Smooth muscle cell (in vitro differentiated cells): ENCODE measurements around the gene LONP1. TPM values are rescaled to one million over a fixed set of nuclear protein-coding genes. Genes with fewer than 3 reads are reported as not detected.

ENCODE experiments used
- DNase-seq: peaks from one replicate; lab custom pipeline; 2025; ENCODE audit not compliant: unreplicated experiment; lab: John Stamatoyannopoulos, UW
- H2AFZ ChIP-seq: fragments of 200-600 bp; sonication (generic); 2 replicates; pipeline ENCODE4 v1.6.0; 2016; ENCODE audit warnings: antibody characterized with exemption, low read depth, mild to moderate bottlenecking
- H3F3A ChIP-seq: fragments of 200-600 bp; sonication (generic); 2 replicates; pipeline ENCODE4 v1.6.0; 2017; ENCODE audit warnings: antibody characterized with exemption, low read depth
- H3K27ac ChIP-seq: fragments of 200-600 bp; sonication (generic); 2 replicates; pipeline ENCODE4 v1.5.1; 2016; ENCODE audit warnings: low read depth, mild to moderate bottlenecking
- H3K27me3 ChIP-seq: fragments of 200-600 bp; sonication (generic); 2 replicates; pipeline ENCODE4 v1.6.1; 2016; ENCODE audit warnings: low read depth, mild to moderate bottlenecking
- H3K36me3 ChIP-seq: fragments of 200-600 bp; sonication (generic); 2 replicates; pipeline ENCODE4 v1.5.1; 2016; ENCODE audit warnings: low read depth
- H3K4me1 ChIP-seq: fragments of 200-600 bp; sonication (generic); 2 replicates; pipeline ENCODE4 v1.5.1; 2016; ENCODE audit warnings: low read depth
- H3K4me2 ChIP-seq: fragments of 200-600 bp; sonication (generic); 2 replicates; pipeline ENCODE4 v1.6.0; 2016; ENCODE audit warnings: mild to moderate bottlenecking
- H3K4me3 ChIP-seq: fragments of 200-600 bp; sonication (generic); 2 replicates; pipeline ENCODE4 v1.5.1; 2016; ENCODE audit warnings: mild to moderate bottlenecking
- H3K79me2 ChIP-seq: fragments of 200-600 bp; sonication (generic); 2 replicates; pipeline ENCODE4 v1.6.0; 2016; ENCODE audit warnings: low read depth, mild to moderate bottlenecking
- H3K9ac ChIP-seq: fragments of 200-600 bp; sonication (generic); 2 replicates; pipeline ENCODE4 v1.6.0; 2016; ENCODE audit warnings: low read depth
- H3K9me3 ChIP-seq: fragments of 200-600 bp; sonication (generic); replicated peaks from 2 replicates; pipeline ENCODE4 v1.5.1; 2016; ENCODE audit warnings: low read depth
- H4K20me1 ChIP-seq: fragments of 200-600 bp; sonication (generic); 2 replicates; pipeline ENCODE4 v1.6.0; 2016; ENCODE audit warnings: low read depth
- WGBS: methylation state at CpG from one replicate; pipeline ENCODE4 v1.1.7; 2016; ENCODE audit warnings: low lambda C conversion rate; 5-methylcytosine and 5-hydroxymethylcytosine counted together
- polyA plus RNA-seq: library from polyadenylated mRNA; unstranded; fragments of >200 nt; fragmentation: Nextera tagmentation; extraction: Ambion mirVana; gene quantifications from 2 replicates; pipeline ENCODE4 v1.2.1, GENCODE V29; 2016
- total RNA-seq: library from RNA; depleted of rRNA; stranded (reverse); fragments of >200 nt; gene quantifications from 2 replicates; pipeline ENCODE4 v1.2.3, GENCODE V29; 2014
- TF ChIP-seq, protein P1 (sequence below): fragments of 200-600 bp; sonication (generic); IDR thresholded peaks from 2 replicates; pipeline ENCODE4 v1.5.1; 2017; ENCODE audit warnings: borderline replicate concordance, mild to moderate bottlenecking, antibody characterized with exemption; ENCODE audit not compliant: insufficient read depth, poor library complexity, severe bottlenecking

Gene LONP1
- total and polyA plus RNA-seq, 2 experiments from 2014 or later, result 31.6 to 67.7 TPM

DNA sequence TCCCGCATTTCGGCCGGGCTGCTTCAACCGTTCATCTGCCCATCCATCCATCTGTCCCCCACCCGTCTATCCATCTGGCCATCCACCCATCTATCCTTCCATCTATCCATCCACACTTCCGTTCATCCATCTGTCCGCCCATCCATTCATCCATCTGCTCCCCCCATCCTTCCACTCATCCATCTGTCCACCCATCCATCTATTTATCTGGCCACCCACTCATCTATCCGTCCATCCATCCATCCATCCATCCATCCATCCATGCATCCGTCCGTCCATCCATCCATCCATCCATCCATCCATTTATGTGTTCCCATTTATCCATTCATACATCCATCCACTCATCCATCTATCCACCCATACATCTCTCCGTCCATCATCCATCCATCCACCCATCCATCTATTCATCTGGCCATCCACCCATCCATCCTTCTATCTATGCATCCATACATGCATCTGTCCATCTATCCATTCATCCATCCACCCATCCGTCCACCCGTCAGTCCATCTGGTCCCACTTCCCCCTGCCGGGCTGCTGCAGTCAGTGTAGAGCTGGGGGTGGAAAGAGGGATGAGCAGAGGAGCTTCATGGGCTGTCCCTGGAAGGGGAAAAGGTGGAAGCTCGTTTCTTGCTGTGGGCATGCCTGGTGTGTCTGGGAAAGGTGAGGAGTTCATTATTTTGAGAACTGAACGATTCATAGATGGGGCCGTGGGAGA lies 38.4 kb downstream of the LONP1 start:
- Histone ChIP-seq H3K4me3 (peak overlapping the region; percentile 80), H3K4me2 (peak overlapping the region; percentile 97)
- TF ChIP-seq, protein P1, sequence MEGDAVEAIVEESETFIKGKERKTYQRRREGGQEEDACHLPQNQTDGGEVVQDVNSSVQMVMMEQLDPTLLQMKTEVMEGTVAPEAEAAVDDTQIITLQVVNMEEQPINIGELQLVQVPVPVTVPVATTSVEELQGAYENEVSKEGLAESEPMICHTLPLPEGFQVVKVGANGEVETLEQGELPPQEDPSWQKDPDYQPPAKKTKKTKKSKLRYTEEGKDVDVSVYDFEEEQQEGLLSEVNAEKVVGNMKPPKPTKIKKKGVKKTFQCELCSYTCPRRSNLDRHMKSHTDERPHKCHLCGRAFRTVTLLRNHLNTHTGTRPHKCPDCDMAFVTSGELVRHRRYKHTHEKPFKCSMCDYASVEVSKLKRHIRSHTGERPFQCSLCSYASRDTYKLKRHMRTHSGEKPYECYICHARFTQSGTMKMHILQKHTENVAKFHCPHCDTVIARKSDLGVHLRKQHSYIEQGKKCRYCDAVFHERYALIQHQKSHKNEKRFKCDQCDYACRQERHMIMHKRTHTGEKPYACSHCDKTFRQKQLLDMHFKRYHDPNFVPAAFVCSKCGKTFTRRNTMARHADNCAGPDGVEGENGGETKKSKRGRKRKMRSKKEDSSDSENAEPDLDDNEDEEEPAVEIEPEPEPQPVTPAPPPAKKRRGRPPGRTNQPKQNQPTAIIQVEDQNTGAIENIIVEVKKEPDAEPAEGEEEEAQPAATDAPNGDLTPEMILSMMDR, result no peak

DNA sequence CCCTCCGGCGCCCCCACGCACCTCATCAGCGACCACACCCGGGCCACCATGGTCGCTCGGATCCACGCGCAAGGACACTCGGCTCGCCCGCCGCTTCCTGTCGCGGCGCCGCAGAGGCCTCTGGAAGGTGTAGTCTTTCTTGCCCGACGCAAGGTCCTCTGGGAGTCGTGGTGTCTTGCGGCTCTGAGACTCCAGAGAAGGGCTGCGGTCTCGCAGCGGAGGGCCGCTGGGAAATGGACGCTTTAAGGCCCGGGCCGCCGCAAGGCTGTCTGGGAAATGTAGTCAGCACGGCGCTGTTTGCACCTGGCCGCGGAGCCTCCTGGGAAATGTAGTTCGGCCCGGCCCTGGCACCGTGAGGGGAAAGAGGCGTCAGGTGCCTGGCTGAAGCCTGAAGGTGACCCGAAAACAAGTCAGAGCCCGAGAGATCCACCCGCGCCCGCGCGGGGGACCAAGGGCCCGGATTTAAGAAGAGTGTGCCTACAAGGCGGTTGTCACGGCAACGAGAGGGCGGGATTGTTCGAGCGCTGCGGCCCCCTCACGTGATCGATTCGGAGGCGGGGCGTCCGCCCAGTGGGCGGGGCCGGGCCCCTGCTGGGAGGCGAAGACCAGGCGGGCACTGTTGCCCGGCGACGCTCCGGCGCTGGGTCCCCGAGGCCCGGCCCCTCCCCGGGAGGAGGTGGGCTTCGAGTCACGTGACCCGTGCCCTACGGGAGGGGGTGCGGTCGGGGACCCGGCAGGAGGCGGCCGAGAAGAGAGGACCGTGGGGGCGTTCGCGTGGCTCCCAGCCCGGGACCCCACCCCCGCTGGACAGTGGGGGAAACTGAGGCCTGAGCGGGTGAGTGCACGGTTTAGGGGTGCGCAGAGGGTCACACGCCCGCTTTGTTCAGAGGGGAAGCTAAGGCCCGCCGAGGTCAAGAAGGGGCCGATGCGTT lies 39.2 kb downstream of the LONP1 start, which contains the start of the genes HSD11B1L and MICOS13:
TSS of gene HSD11B1L (plus strand) at position 591 of the 932 bp plus-strand sequence. CDS start 3,806 bp downstream, outside the sequence.
TSS of gene MICOS13 (minus strand) at position 80 of the 932 bp plus-strand sequence. CDS start at position 50, 30 bp downstream.
- no peaks in the 10 kb centered on the region for H3K27me3 ChIP-seq
- peak within 1 kb of the TSS; percentile 97 for H3K4me2 ChIP-seq
- peaks cover 2% of the 10 kb centered on the region for H3F3A ChIP-seq
- H4K20me1 ChIP-seq, result no peaks in the 10 kb centered on the region
- DNase-seq, result peak; percentile 100
- TF ChIP-seq, protein P1, result no peak
- H3K9me3 ChIP-seq, result no peaks in the 10 kb centered on the region
- WGBS, result under 1% methylated on average over 62 of the region's 94 CpGs
- H3K4me3 ChIP-seq, result peak within 1 kb of the TSS; percentile 80
- H3K36me3 ChIP-seq, result no peaks in the 10 kb centered on the region
- H3K9ac ChIP-seq, result peak within 1 kb of the TSS; percentile 88
- H3K4me1 ChIP-seq, result no peaks in the 10 kb centered on the region
- peaks cover 10% of the 10 kb centered on the region for H3K79me2 ChIP-seq
- no peak within 1 kb of the TSS for H2AFZ ChIP-seq
- peak within 1 kb of the TSS; percentile 83 for H3K27ac ChIP-seq

More for the DNA sequence above, 38.4 kb downstream of the LONP1 start:
- Histone ChIP-seq H3K9ac (peak overlapping the region; percentile 88), H3K27ac (no peak overlapping the region), H3K36me3 (no peaks in the 10 kb centered on the region), H3K27me3 (no peaks in the 10 kb centered on the region), H3K9me3 (no peaks in the 10 kb centered on the region), H2AFZ (no peak overlapping the region), H3F3A (peaks cover 6% of the 10 kb centered on the region), H3K4me1 (no peaks in the 10 kb centered on the region), H4K20me1 (peaks cover 4% of the 10 kb centered on the region), H3K79me2 (peaks cover 10% of the 10 kb centered on the region)
- 89% methylated on average over 13 of the region's 17 CpGs for WGBS
- no peak for DNase-seq

DNA sequence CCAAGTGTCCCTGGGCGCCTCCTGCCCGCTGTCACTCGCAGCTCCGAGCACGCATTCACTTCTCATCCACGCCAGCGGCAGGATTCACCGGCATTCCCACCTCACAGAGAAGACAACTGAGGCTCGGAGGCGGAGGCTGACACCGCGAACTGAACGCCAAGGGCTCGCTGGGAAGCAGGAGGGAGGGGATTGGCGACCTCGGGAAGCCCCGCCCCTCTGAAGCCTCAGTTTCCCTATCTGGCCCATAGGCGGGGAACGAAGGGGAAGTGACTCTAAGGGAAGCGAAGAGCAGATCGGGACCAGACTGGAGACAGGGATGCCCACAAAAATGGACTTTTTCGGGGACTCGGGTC lies 39.9 kb downstream of the LONP1 start:
- TF ChIP-seq, protein P1, result no peak
- no peaks in the 10 kb centered on the region for H3K36me3 ChIP-seq
- no peaks in the 10 kb centered on the region for H3K9me3 ChIP-seq
- H3K4me2 ChIP-seq, result peak overlapping the region; percentile 97
- no peak overlapping the region for H2AFZ ChIP-seq
- no peak for DNase-seq
- peak overlapping the region; percentile 88 for H3K9ac ChIP-seq
- H3K4me3 ChIP-seq, result peak overlapping the region; percentile 80
- H3K4me1 ChIP-seq, result no peaks in the 10 kb centered on the region
- no peaks in the 10 kb centered on the region for H3K27me3 ChIP-seq
- H3F3A ChIP-seq, result no peaks in the 10 kb centered on the region
- H3K27ac ChIP-seq, result peak overlapping the region; percentile 50
- under 1% methylated on average over 23 of the region's 23 CpGs for WGBS
- H3K79me2 ChIP-seq, result peaks cover 10% of the 10 kb centered on the region
- no peaks in the 10 kb centered on the region for H4K20me1 ChIP-seq
